ENCODE measurements around the gene ENTPD7.

Gene ENTPD7

GRCh38 chr10:99652800-99653390 is 6.4 kb upstream of the ENTPD7 start:
- DNase-seq, result no peak

GRCh38 chr10:99654390-99655175 is 4.7 kb upstream of the ENTPD7 start:
- DNase-seq, result no peak

- DNase-seq, result no peak
These were observed 2.9 kb upstream of the ENTPD7 start for GRCh38 chr10:99656199-99657064.

GRCh38 chr10:99658622-99659030 is 683 bp upstream of the ENTPD7 start:
- DNase-seq, result peak in 1 of 14 donors; percentile 60

GRCh38 chr10:99659868-99660366 is 608 bp downstream of the ENTPD7 start:
- peak in 1 of 14 donors; percentile 33 for DNase-seq

- no peak for DNase-seq
These were observed 1.5 kb downstream of the ENTPD7 start for GRCh38 chr10:99660662-99661376.

GRCh38 chr10:99661377-99661763 is 2.1 kb downstream of the ENTPD7 start:
- DNase-seq, result no peak

- DNase-seq, result no peak
These were observed 6.0 kb downstream of the ENTPD7 start for GRCh38 chr10:99665304-99665703.

- DNase-seq, result no peak
These were observed 7.9 kb downstream of the ENTPD7 start for GRCh38 chr10:99667108-99667751.

- no peak for DNase-seq
These were observed 12.1 kb downstream of the ENTPD7 start for GRCh38 chr10:99671386-99671785.

- no peak for DNase-seq
These were observed 13.6 kb downstream of the ENTPD7 start for GRCh38 chr10:99672884-99673283.

GRCh38 chr10:99673492-99673891 is 14.2 kb downstream of the ENTPD7 start:
- no peak for DNase-seq

GRCh38 chr10:99674762-99675161 is 15.5 kb downstream of the ENTPD7 start:
- DNase-seq, result no peak

- no peak for DNase-seq
These were observed 17.1 kb downstream of the ENTPD7 start for GRCh38 chr10:99676426-99676825.

- no peak for DNase-seq
These were observed 17.6 kb downstream of the ENTPD7 start for GRCh38 chr10:99676895-99677294.

GRCh38 chr10:99678921-99679320 is 19.6 kb downstream of the ENTPD7 start:
- no peak for DNase-seq

- no peak for DNase-seq
These were observed 22.2 kb downstream of the ENTPD7 start for GRCh38 chr10:99681553-99681952.

GRCh38 chr10:99682032-99682431 is 22.7 kb downstream of the ENTPD7 start:
- no peak for DNase-seq

- DNase-seq, result no peak
These were observed 23.4 kb downstream of the ENTPD7 start for GRCh38 chr10:99682752-99683151.

- DNase-seq, result peak in 1 of 14 donors; percentile 3
These were observed 26.3 kb downstream of the ENTPD7 start for GRCh38 chr10:99685597-99685967.

- no peak for DNase-seq
These were observed 30.2 kb downstream of the ENTPD7 start for GRCh38 chr10:99689461-99689860.

Data from C1 segment of cervical spinal cord (tissue), 14 donors.